Bronchial epithelial cell (primary cell): ENCODE results near the gene SMR3B. TPM values are rescaled to one million over a fixed set of nuclear protein-coding genes. Genes with fewer than 3 reads are reported as not detected.
A peak's percentile ranks its signal among the peaks of the same experiment; 100 is the strongest.

Experiments used
- DNase-seq: peaks from one replicate; pipeline ENCODE4 v3.0.0-alpha.2; 2010; ENCODE audit warnings: low read depth
- FAIRE-seq: peaks from 2 replicates; lab custom pipeline; 2011; peaks lifted over from hg19 to GRCh38; lab: Jason Lieb, UNC
- H3K27me3 ChIP-seq: 2 replicates; pipeline ENCODE4 v1.5.1; 2011; ENCODE audit warnings: low read length; ENCODE audit not compliant: control insufficient read depth, insufficient read depth
- H3K36me3 ChIP-seq: 2 replicates; pipeline ENCODE4 v1.5.1; 2011; ENCODE audit warnings: low read length; ENCODE audit not compliant: control insufficient read depth, insufficient read depth
- H3K4me3 ChIP-seq: 2 replicates; pipeline ENCODE4 v1.5.1; 2011; ENCODE audit warnings: mild to moderate bottlenecking, low read depth, low read length, control low read depth
- CTCF ChIP-seq: IDR thresholded peaks from 2 replicates; pipeline ENCODE4 v1.5.1; 2011; ENCODE audit warnings: mild to moderate bottlenecking, moderate library complexity, low read length, control low read depth, inconsistent platforms; ENCODE audit not compliant: insufficient read depth, severe bottlenecking
- total RNA-seq: library from RNA; depleted of rRNA; stranded (reverse); fragments of >200 nt; gene quantifications from 2 replicates; pipeline ENCODE4 v1.2.1, GENCODE V29; 2014

SMR3B gene
- not detected in 2 replicates for total RNA-seq

GRCh38 chr4:70382691-70383181, at the start of gene SMR3B:
TSS of gene SMR3B (plus strand) at chr4:70383131. CDS start at chr4:70384511, 1,380 bp downstream.
- TF ChIP-seq CTCF = no peak
- DNase-seq (no peak), FAIRE-seq (no peak)
- Histone ChIP-seq H3K36me3 (no peaks in the 10 kb centered on the region), H3K4me3 (no peak within 1 kb of the TSS), H3K27me3 (no peaks in the 10 kb centered on the region)

GRCh38 chr4:70334681-70335080, 48.2 kb upstream of the SMR3B start, which contains the start of gene CABS1:
TSS of gene CABS1 (plus strand) at chr4:70334981. CDS start at chr4:70335040, 59 bp downstream.
- FAIRE-seq (no peak), DNase-seq (no peak)
- H3K4me3 ChIP-seq = no peak within 1 kb of the TSS
- no peak for TF ChIP-seq CTCF
- H3K36me3 ChIP-seq = no peaks in the 10 kb centered on the region
- H3K27me3 ChIP-seq = no peaks in the 10 kb centered on the region

- Histone ChIP-seq H3K27me3 (no peaks in the 10 kb centered on the region), H3K4me3 (no peak overlapping the region), H3K36me3 (no peaks in the 10 kb centered on the region)
- no peak for FAIRE-seq
- no peak for TF ChIP-seq CTCF
- DNase-seq = no peak
Measured at GRCh38 chr4:70336043-70336442, 46.9 kb upstream of the SMR3B start.

GRCh38 chr4:70337886-70338420, 45.0 kb upstream of the SMR3B start:
- TF ChIP-seq CTCF = no peak
- DNase-seq (no peak), FAIRE-seq (no peak)
- H3K36me3 ChIP-seq = no peaks in the 10 kb centered on the region
- no peak overlapping the region for H3K4me3 ChIP-seq
- H3K27me3 ChIP-seq = no peaks in the 10 kb centered on the region

GRCh38 chr4:70356185-70356584, 26.7 kb upstream of the SMR3B start:
- FAIRE-seq (no peak), DNase-seq (peak; percentile 18)
- TF ChIP-seq CTCF = no peak
- H3K4me3 ChIP-seq = no peak overlapping the region
- H3K27me3 ChIP-seq = no peaks in the 10 kb centered on the region
- no peaks in the 10 kb centered on the region for H3K36me3 ChIP-seq
